C4-2B (cell line): ENCODE results near the gene TMC3.

ENCODE experiments used
- H3K27ac ChIP-seq: fragments of 450-650 bp; 2 replicates; pipeline ENCODE4 v1.5.1; 2017
- ZFX ChIP-seq: fragments of 450-650 bp; IDR thresholded peaks from 2 replicates; pipeline ENCODE4 v1.6.1; 2017
- TF ChIP-seq, protein P1 (sequence below): fragments of 450-650 bp; conservative IDR thresholded peaks from 2 replicates; pipeline ENCODE4 v1.5.1; 2017; ENCODE audit warnings: mild to moderate bottlenecking

TMC3 gene

DNA sequence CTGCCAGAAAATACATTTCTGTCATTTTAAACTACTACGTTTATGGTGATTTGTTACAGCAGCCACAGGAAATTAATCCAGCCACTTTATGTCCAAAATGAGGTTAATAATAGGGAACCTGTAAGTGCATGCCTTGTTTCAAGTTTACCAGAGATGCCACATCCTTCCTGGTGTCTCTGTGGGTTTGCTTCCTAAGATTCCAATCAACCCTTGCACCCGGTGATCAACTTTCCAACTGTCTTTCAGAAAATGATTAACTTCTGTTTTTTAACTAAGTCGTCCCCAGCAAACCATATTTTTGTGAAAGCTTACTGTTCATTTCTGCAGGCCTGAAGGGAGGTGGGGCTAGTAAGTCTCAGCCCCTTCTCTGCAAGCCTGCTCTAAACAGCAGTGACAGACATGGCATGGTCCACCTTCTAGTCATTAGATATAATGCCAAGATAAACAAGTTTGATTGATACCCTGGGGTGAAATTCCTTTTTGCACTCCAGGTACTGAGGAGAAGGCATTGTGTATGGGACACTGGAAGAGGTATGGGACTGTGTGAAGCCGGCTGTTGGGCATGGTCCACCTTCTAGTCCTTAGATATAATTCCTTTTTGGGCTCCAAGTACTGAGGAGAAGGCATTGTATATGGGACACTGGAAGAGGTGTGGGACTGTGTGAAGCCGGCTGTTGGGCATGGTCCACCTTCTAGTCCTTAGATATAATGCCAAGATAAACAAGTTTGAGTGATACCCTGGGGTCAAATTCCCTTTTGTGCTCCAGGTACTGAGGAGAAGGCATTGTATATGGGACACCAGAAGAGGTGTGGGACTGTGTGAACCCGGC, 11.1 kb upstream of the TMC3 start:
- TF ChIP-seq ZFX: no peak
- TF ChIP-seq, protein P1, sequence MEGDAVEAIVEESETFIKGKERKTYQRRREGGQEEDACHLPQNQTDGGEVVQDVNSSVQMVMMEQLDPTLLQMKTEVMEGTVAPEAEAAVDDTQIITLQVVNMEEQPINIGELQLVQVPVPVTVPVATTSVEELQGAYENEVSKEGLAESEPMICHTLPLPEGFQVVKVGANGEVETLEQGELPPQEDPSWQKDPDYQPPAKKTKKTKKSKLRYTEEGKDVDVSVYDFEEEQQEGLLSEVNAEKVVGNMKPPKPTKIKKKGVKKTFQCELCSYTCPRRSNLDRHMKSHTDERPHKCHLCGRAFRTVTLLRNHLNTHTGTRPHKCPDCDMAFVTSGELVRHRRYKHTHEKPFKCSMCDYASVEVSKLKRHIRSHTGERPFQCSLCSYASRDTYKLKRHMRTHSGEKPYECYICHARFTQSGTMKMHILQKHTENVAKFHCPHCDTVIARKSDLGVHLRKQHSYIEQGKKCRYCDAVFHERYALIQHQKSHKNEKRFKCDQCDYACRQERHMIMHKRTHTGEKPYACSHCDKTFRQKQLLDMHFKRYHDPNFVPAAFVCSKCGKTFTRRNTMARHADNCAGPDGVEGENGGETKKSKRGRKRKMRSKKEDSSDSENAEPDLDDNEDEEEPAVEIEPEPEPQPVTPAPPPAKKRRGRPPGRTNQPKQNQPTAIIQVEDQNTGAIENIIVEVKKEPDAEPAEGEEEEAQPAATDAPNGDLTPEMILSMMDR: no peak
- H3K27ac ChIP-seq: peak overlapping the region; percentile 94; the same call in 1 of the 2 replicates

DNA sequence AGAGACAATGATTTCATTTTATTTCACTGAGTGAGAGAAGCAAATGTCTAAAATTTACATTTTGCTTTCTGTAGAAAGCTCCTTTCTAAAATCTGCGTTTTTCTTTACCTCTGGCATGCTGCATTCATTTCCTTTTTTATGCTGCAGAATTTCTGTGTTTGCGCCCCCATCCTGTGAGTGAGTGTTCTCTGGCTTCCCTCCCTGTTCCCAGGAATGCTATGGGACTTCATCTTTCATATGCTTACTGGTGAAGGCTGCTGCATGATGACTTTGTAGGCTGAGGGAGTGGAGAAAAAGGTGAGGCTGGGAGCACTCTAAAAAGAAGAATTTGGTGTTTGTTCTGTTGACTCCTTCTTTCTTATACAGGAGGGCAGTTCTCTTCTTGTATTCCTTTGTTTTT, 7.7 kb upstream of the TMC3 start:
- no peak overlapping the region for H3K27ac ChIP-seq
- no peak for TF ChIP-seq ZFX
- TF ChIP-seq, protein P1: no peak

DNA sequence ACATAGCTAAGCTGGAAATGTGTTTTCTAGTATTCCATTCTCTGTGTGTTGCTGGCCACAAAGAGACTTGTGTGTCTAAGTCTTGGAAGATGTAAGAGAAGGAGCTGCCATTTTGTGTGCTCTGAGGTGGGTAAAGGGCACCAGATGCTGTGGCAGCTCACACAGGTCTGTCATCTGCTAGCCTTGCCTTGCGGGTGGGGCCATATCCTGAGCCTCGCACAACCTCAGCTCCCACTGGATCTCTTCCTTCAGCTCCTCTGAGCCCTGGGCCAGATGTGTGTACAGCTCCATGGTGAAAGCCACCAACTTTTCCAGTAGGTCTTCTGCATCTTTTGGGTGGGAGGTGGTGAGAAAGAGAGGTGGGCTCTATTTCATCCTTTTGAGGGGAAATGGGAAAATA, 6.7 kb upstream of the TMC3 start:
- TF ChIP-seq, protein P1: no peak
- TF ChIP-seq ZFX: no peak
- H3K27ac ChIP-seq: peak overlapping the region; percentile 39; the same call in 1 of the 2 replicates

DNA sequence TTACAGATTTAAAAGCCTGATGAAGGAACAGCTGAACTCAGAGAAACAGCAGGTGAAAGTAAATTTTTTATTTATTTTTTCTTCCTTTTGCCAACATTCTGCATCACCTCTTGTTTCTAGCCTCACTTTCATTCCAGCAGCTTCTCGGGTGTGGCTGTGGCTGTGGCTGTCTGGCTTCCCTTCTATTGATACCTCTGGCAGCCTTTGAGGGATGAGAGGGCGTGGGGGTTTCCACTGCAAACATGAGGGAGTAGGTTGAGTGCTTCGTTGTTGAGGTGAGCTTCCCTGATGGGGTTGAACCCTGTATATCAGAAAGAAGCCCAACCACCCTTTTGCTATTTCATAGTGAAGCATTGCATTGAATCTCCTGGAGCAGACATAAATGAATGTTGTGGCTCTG, 6.2 kb upstream of the TMC3 start:
- peak overlapping the region; percentile 39; the same call in 1 of the 2 replicates for H3K27ac ChIP-seq
- TF ChIP-seq, protein P1: no peak
- no peak for TF ChIP-seq ZFX

DNA sequence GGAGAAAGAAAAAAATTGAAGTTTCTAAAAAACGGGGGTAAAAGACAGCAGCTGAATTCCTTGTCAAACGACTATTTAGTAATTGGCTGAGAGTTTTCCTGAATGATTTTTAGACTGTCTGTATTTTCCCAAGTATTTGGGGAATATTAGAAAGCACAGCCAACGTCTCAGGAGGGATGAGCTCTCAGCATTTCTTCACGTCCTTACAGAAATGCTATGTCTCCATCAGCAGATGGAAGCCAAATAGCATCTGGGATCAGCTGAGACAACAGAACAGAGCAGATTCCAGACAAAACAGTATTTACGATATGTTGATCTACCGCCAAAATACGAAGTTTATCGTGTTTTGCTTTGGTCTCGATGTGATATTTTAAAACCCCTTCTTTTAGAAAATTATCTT, 5.3 kb upstream of the TMC3 start:
- TF ChIP-seq, protein P1: no peak
- TF ChIP-seq ZFX: no peak
- no peak overlapping the region for H3K27ac ChIP-seq

DNA sequence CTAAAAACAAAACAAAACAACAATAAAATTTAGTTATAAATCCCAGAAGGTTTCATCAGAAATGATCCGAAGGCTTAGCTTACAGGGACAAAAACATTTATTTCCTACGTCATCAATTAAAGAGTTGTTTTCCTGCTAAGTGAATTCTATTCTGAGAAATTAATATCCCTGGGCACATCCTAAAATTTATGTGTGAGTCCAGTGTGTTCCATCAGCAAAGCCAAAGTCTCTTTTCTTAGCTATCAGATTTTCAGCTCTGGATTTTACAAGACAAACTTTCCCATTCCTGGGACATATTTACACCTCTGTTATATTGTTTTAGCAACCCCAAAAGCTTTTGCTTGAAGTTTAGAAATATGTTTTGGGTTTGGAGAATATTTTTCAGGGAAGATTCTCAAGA, 4.4 kb upstream of the TMC3 start:
- no peak for TF ChIP-seq ZFX
- TF ChIP-seq, protein P1: no peak
- H3K27ac ChIP-seq: no peak overlapping the region

DNA sequence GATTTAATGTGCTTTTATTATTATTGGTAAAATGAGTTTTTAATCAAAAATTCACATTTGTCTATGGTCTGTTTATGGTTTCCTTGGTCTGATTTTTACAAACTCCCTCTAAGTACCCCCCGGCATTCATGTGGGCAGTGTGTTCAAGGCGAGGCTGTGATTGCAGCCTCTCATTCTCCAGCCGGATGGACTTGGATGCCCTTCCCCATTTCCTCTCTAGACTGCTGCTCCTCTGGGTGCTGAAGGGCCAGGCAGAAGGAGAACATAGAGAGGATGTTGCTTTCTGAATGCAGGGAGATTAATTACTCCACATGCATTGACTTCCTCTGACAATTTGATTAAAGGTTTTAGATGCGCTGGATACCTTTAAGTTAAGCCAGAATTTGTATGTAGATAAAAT, 3.9 kb upstream of the TMC3 start:
- TF ChIP-seq ZFX: no peak
- TF ChIP-seq, protein P1: no peak
- no peak overlapping the region for H3K27ac ChIP-seq
